B cell (primary cell): ENCODE results near the gene PLIN4. TPM values are rescaled to one million over a fixed set of nuclear protein-coding genes. Genes with fewer than 3 reads are reported as not detected.

Source experiments
- ATAC-seq: fragments of 200-7000 bp; cut with Tn5 transposase; one replicate; pipeline ENCODE4 v1.10.0; 2021; ENCODE audit warnings: low read depth, mild to moderate bottlenecking, moderate number of reproducible peaks, moderate library complexity
- CTCF ChIA-PET: fragments of 350-600 bp; sonication (Branson Sonifier 250); formaldehyde crosslinking; loops from one replicate; lab custom pipeline; 2021; ENCODE audit warnings: antibody characterized with exemption, inconsistent platforms; lab: Charles Lee
- POLR2A ChIA-PET: fragments of 350-600 bp; sonication (Branson Sonifier 250); formaldehyde crosslinking; loops from one replicate; lab custom pipeline; 2021; ENCODE audit warnings: antibody characterized with exemption; lab: Charles Lee
- DNase-seq: peaks from one replicate; pipeline ENCODE4 v3.0.0; 2013
- H2AFZ ChIP-seq: 2 replicates; pipeline ENCODE4 v1.6.1; 2012; ENCODE audit warnings: mild to moderate bottlenecking, low read depth, low read length; ENCODE audit not compliant: insufficient read depth, poor library complexity, severe bottlenecking
- H3K27ac ChIP-seq, 2 donors: 1 replicate in 1 of 2; 2 replicates in 1 of 2; pipeline ENCODE4 v1.5.1; 2012 to 2013; ENCODE audit warnings: low read length in 2 of 2, mild to moderate bottlenecking in 2 of 2, moderate library complexity in 1 of 2
- H3K27me3 ChIP-seq, 4 experiments: fragments of 200-600 bp in 1 of 4; sonication (generic) in 1 of 4; replicated peaks in 1 of 4; 1 replicate in 2 of 4; 2 replicates in 2 of 4; pipeline versions ENCODE4 v1.6.1 to v1.7.0; 2013 to 2016; ENCODE audit warnings: low read length in 3 of 4, mild to moderate bottlenecking in 2 of 4, mixed read lengths in 1 of 4, moderate library complexity in 1 of 4; ENCODE audit not compliant: insufficient read depth in 4 of 4, control insufficient read depth in 3 of 4; ENCODE audit errors: control extremely low read depth in 1 of 4
- H3K36me3 ChIP-seq, 2 experiments: replicated peaks in 1 of 2; 1 replicate in 1 of 2; 2 replicates in 1 of 2; pipeline versions ENCODE4 v1.6.1 to v1.7.1; 2013; ENCODE audit warnings: low read length in 1 of 2; ENCODE audit not compliant: insufficient read depth in 2 of 2, control insufficient read depth in 1 of 2; ENCODE audit errors: control extremely low read depth in 1 of 2, extremely low read depth in 1 of 2
- H3K4me1 ChIP-seq, 2 donors: fragments of 200-600 bp in 1 of 2; sonication (generic) in 1 of 2; 1 replicate in 1 of 2; 2 replicates in 1 of 2; pipeline versions ENCODE4 v1.5.1 to v1.6.1; 2013 to 2017; ENCODE audit warnings: low read length in 2 of 2; ENCODE audit not compliant: control insufficient read depth in 2 of 2, insufficient read depth in 2 of 2
- H3K4me2 ChIP-seq: replicated peaks from 2 replicates; pipeline ENCODE3; 2012; ENCODE audit warnings: mild to moderate bottlenecking, low read depth, low read length; ENCODE audit not compliant: poor library complexity, severe bottlenecking
- H3K4me3 ChIP-seq, 5 experiments: fragments of 200-600 bp in 1 of 5; sonication (generic) in 1 of 5; 1 replicate in 3 of 5; 2 replicates in 2 of 5; pipeline versions ENCODE4 v1.5.1 to v1.7.0; 2011 to 2016; ENCODE audit warnings: low read length in 4 of 5, mild to moderate bottlenecking in 4 of 5, low read depth in 2 of 5, control low read depth in 1 of 5, moderate library complexity in 1 of 5; ENCODE audit not compliant: insufficient read depth in 1 of 5; ENCODE audit errors: control extremely low read depth in 1 of 5, extremely low read depth in 1 of 5
- H3K79me2 ChIP-seq: fragments of 200-600 bp; sonication (generic); one replicate; pipeline ENCODE4 v1.6.0; 2016; ENCODE audit warnings: low read length; ENCODE audit not compliant: control insufficient read depth, insufficient read depth
- H3K9ac ChIP-seq: fragments of 200-600 bp; sonication (generic); 2 replicates; pipeline ENCODE4 v1.6.1; 2017; ENCODE audit warnings: mild to moderate bottlenecking, low read length, moderate library complexity
- H3K9me3 ChIP-seq, 3 donors: one replicate each; pipeline versions ENCODE4 v1.6.1 to v1.7.1; 2013; ENCODE audit warnings: low read length in 2 of 3; ENCODE audit not compliant: control insufficient read depth in 2 of 3, insufficient read depth in 1 of 3; ENCODE audit errors: control extremely low read depth in 1 of 3
- H4K20me1 ChIP-seq: 2 replicates; pipeline ENCODE4 v1.6.0; 2012; ENCODE audit warnings: mild to moderate bottlenecking, low read length; ENCODE audit not compliant: insufficient read depth, control insufficient read depth, poor library complexity, severe bottlenecking
- H3K27ac Mint-ChIP-seq: one replicate; pipeline ENCODE4 v1.8.0; 2021; ENCODE audit warnings: mixed read lengths
- H3K27me3 Mint-ChIP-seq: one replicate; pipeline ENCODE4 v1.8.0; 2021; ENCODE audit warnings: mixed read lengths
- H3K4me1 Mint-ChIP-seq: one replicate; pipeline ENCODE4 v1.8.0; 2021; ENCODE audit warnings: mixed read lengths
- H3K4me3 Mint-ChIP-seq: one replicate; pipeline ENCODE4 v1.8.0; 2021; ENCODE audit warnings: mixed read lengths
- H3K9me3 Mint-ChIP-seq: one replicate; pipeline ENCODE4 v1.8.0; 2022; ENCODE audit warnings: mixed read lengths; ENCODE audit not compliant: insufficient read depth
- CTCF ChIP-seq: fragments of 200-600 bp; IDR thresholded peaks from one replicate; pipeline ENCODE4 v1.8.0; 2022; ENCODE audit warnings: antibody characterized with exemption, mild to moderate bottlenecking
- EZH2 ChIP-seq: IDR thresholded peaks from 2 replicates; pipeline ENCODE4 v1.6.1; 2012; ENCODE audit warnings: borderline replicate concordance, low read depth, mild to moderate bottlenecking, moderate library complexity, low read length; ENCODE audit not compliant: insufficient read depth, poor library complexity, severe bottlenecking
- WGBS: methylation state at CpG from one replicate; pipeline ENCODE4 v1.1.5; 2013; ENCODE audit warnings: missing lambda C conversion rate; ENCODE audit not compliant: insufficient coverage; 5-methylcytosine and 5-hydroxymethylcytosine counted together
- intact Hi-C: fragments of 100-400 bp; cut with micrococcal nuclease; formaldehyde crosslinking; loops from one replicate; pipeline ENCODE4 v1.10.0; 2022
- polyA plus RNA-seq: library from polyadenylated mRNA; depleted of rRNA; stranded (reverse); fragments of >200 nt; gene quantifications from 2 replicates; pipeline ENCODE4 v1.2.3, GENCODE V29; 2012
- total RNA-seq, 2 donors: library from RNA; stranded (reverse); fragments of 120-200 nt in 1 of 2; gene quantifications; 1 replicate in 1 of 2; 2 replicates in 1 of 2; pipeline versions ENCODE4 v1.2.3 to v1.2.4, GENCODE V29; 2013 to 2022

PLIN4 gene
- total and polyA plus RNA-seq, 2 donors (not counting 1 experiment from before 2014, with no cell fraction given): 0.04 to 0.07 TPM

- no peak overlapping the region for H3K27ac ChIP-seq
- 93% methylated on average over 35 of the region's 37 CpGs for WGBS
- no peaks in the 10 kb centered on the region for H3K27me3 ChIP-seq
- no peaks in the 10 kb centered on the region for H3K9me3 Mint-ChIP-seq
- no peak overlapping the region for H3K27ac Mint-ChIP-seq
- H3K36me3 ChIP-seq: peaks cover 0 to 22% of the 10 kb centered on the region in 2 experiments
- intact Hi-C loops: no loop called here
- DNase-seq (no peak), ATAC-seq (no peak)
- no peaks in the 10 kb centered on the region for H3K27me3 Mint-ChIP-seq
- H3K9ac ChIP-seq: no peak overlapping the region
- no peaks in the 10 kb centered on the region for H3K79me2 ChIP-seq
- H3K4me3 ChIP-seq: no peak overlapping the region
- peaks cover 0 to 4% (median 0%) of the 10 kb centered on the region in 3 donors for H3K9me3 ChIP-seq
- ChIA-PET POLR2A (no interaction called here), CTCF (no interaction called here)
- H3K4me1 Mint-ChIP-seq: no peaks in the 10 kb centered on the region
- no peak overlapping the region for H3K4me2 ChIP-seq
- no peak overlapping the region for H2AFZ ChIP-seq
- TF ChIP-seq EZH2 (no peak), CTCF (no peak)
- H4K20me1 ChIP-seq: no peaks in the 10 kb centered on the region
- H3K4me3 Mint-ChIP-seq: no peak overlapping the region
- H3K4me1 ChIP-seq: no peaks in the 10 kb centered on the region
These were observed 15.8 kb downstream of the PLIN4 start for GRCh38 chr19:4502282-4503131.

- Mint-ChIP-seq H3K4me3 (no peak overlapping the region), H3K4me1 (no peaks in the 10 kb centered on the region), H3K27ac (no peak overlapping the region), H3K27me3 (no peaks in the 10 kb centered on the region), H3K9me3 (no peaks in the 10 kb centered on the region)
- ATAC-seq (no peak), DNase-seq (no peak)
- Histone ChIP-seq H3K36me3 (peaks cover 0 to 24% of the 10 kb centered on the region in 2 experiments), H3K4me1 (no peaks in the 10 kb centered on the region), H2AFZ (no peak overlapping the region), H3K9ac (no peak overlapping the region), H3K27ac (no peak overlapping the region), H3K4me2 (no peak overlapping the region), H3K9me3 (peaks cover 0 to 4% (median 0%) of the 10 kb centered on the region in 3 donors), H3K79me2 (no peaks in the 10 kb centered on the region), H4K20me1 (no peaks in the 10 kb centered on the region), H3K27me3 (no peaks in the 10 kb centered on the region), H3K4me3 (no peak overlapping the region)
- no peak for TF ChIP-seq EZH2
- no peak for TF ChIP-seq CTCF
- WGBS: 99% methylated on average over 22 of the region's 25 CpGs
- intact Hi-C loops: no loop called here
- ChIA-PET POLR2A (no interaction called here), CTCF (no interaction called here)
These were observed 16.6 kb downstream of the PLIN4 start for GRCh38 chr19:4501691-4502090.
